ENCODE data around the gene ABRACL.

ABRACL gene

GRCh38 chr6:139055709-139056108 lies 27.2 kb downstream of the ABRACL start:
- DNase-seq: no peak

GRCh38 chr6:139058029-139058428 lies 29.5 kb downstream of the ABRACL start:
- no peak for DNase-seq

GRCh38 chr6:139060332-139060731 lies 31.8 kb downstream of the ABRACL start:
- peak; percentile 96 for DNase-seq

DNA sequence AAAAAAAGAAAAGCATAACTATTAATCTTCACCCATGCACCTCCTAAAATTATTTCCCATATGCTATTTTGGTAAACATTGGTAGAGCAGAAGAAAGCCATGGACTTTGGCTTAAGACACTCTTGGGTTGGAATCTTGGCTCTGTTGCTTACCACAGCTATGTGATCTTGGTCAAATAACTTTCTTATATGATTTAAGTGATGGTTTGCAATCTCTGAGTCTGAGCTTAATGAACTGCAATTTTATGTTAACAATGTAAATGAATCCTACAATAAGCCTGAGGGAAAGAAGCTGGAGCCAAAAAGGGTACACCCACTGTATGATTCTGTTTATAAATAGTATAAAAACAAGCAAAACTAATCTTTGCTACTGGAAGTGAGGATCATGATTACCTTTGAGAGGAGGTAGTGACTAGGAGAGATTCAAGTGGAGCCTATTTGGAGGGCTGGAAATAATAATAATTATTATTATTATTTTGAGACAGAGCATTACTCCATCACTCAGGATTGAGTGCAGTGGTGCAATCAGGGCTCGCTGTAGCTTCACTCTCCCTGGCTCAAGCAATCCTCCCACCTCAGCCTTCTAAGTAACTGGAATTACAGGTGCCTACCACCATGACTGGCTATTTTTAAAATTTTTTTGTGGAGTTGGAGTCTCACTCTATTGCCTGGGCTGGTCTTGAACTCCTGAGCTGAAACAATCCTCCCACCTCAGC lies 34.5 kb downstream of the ABRACL start:
- peak; percentile 77 for DNase-seq

DNA sequence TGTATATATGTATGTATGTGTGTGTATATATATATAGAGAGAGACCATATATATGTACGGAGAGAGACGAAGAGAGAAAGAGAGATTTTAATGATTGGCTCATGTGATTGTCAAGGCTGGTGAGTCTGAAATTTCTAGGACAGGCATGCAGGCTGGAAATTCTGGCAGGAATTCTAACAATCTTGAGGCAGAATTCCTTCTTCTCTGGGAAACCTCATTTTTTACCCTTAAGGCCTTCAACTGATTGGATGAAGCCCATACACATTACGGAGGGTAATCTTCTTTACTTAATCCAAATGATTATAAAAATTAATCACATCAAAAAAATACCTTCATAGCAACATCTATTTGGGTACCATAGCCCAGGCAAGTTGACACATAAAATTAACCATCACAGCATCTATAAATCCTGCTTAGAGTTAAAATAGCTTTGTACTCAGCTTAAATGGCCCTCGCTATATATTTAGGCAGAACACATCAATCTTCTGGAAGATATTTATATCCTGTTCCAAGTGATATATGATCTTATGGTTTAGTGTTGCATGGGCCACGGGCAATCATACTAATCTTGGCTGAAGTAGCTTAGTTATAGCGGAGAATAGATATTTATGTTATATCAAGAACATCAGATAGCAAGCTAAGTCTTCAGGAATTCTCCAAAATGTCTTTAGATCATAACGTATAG lies 36.6 kb downstream of the ABRACL start:
- peak; percentile 30 for DNase-seq

DNA sequence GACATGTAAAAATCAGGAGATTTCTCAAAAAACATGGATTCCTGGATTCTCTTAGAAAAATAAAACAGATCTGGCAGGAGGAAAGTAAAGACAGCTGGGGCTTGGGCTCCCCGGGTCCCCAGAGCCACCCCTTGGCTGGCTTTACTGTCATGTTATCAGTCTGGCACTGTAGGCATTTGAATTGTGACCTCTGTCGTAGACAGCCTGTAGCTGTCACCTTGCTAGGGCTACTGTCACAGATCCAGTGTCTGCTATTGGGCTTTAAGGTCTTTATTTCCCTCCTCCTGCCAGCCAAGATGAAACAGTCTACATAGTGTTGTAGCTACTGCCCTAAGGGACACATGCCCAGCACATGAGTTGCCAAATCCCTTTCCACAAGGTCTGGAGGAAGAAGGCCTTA lies 37.5 kb downstream of the ABRACL start:
- DNase-seq: no peak

DNA sequence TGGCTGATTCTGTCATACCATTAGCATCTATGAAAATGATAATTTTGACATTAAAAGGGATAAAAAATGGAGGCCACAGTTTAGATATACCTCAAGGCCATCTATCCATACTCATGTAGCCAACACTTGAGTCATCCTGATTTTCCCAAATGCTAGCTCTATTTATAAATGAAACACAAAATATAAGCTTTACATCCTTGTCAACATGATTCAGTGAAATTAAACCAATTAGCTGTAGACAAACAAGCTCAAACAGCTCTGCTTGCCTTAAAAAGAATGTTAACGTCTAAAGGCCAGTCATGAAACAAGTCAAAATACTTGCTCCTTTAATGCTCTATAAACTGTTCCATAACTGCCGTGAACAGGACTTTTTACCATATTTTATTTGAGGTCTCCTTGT lies 40.3 kb downstream of the ABRACL start:
- no peak for DNase-seq

GRCh38 chr6:139073118-139073517 lies 44.6 kb downstream of the ABRACL start:
- no peak for DNase-seq

DNA sequence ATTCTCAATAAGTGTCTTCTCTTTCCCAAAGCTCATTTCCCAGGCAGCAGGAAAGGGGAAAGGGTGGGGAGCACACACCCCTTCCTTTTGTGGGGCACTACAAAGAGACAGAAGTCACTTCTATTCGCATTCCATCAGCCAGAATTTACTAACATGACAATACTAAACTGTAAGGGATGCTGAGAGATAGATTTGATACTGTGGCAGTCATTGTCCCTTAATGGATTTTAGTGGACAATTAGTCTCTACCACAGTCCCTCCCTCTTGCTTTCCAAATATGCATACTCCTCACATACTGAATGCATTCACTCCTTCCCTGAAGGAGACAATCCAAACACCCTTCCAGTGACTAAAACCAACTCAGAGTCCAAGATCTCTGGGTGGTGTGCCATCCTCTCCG lies 50.5 kb downstream of the ABRACL start:
- no peak for DNase-seq

GRCh38 chr6:139080255-139080920 lies 51.8 kb downstream of the ABRACL start:
- DNase-seq: no peak

- DNase-seq: no peak
Observed at GRCh38 chr6:139081471-139081870, 52.9 kb downstream of the ABRACL start.

DNA sequence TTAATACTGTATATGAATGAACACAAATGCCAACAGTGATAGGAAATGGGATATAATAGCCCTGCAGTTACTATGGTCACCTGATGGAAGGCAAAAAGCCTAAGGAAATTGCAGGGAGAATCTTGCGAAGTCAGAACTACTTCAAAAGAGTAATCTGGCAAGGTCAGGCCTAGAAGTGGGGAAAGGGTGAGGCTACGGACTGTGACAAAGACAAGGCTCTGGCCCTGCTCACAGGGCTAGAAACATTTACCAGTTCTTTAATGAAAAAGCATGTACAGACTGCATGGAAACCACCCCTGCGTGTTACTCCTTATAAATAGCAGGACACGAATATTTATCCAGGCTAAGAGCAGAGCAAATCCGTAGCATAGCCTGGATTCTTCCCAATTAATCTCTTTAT lies 53.8 kb downstream of the ABRACL start:
- DNase-seq: no peak

DNA sequence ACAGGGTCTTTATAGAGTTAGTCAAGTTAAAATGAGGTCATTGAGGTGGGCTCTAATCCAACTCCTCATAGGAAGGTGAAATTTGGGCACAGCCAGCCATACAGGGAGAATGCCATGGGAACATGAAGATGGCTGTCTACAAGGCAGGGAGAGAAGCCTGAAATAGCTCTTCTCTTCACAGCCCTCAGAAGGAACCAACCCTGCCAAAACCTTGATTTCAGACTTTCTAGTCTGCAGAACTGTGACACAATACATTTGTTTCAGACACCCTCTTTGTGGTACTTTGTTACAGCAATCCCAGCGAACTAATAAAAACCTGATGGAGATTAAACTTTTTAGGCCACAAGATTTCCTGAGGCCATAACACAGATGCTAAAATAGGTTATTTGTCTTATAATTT lies 63.3 kb downstream of the ABRACL start:
- DNase-seq: peak; percentile 6
